ENCODE results near the gene KRTAP4-8.

The KRTAP4-8 gene

DNA sequence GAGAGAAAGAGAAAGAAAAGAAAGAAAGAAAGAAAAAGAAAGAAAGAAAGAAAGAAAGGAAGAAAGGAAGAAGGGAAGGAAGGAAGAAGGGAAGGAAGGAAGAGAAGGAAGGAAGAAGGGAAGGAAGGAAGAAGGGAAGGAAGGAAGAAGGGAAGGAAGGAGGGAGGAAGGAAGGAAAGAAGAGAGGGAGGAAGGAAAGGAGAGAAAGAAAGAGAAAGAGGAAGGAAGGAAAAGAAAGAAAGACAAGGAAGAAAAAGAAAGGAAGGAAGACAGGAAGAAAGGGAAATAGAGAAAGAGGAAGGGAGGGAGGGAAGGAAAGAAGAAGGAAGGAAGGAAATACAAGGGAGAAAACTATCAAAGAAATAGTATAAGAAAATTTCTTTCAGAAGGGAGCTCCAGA lies 21.2 kb downstream of the KRTAP4-8 start:
- no peak for DNase-seq
- Histone ChIP-seq H3K36me3 (no peaks in the 10 kb centered on the region), H3K4me1 (no peaks in the 10 kb centered on the region), H3K27me3 (no peaks in the 10 kb centered on the region), H3K4me3 (no peak overlapping the region), H3K9me3 (no peaks in the 10 kb centered on the region), H3K27ac (no peak overlapping the region)
- TF ChIP-seq, protein P1, sequence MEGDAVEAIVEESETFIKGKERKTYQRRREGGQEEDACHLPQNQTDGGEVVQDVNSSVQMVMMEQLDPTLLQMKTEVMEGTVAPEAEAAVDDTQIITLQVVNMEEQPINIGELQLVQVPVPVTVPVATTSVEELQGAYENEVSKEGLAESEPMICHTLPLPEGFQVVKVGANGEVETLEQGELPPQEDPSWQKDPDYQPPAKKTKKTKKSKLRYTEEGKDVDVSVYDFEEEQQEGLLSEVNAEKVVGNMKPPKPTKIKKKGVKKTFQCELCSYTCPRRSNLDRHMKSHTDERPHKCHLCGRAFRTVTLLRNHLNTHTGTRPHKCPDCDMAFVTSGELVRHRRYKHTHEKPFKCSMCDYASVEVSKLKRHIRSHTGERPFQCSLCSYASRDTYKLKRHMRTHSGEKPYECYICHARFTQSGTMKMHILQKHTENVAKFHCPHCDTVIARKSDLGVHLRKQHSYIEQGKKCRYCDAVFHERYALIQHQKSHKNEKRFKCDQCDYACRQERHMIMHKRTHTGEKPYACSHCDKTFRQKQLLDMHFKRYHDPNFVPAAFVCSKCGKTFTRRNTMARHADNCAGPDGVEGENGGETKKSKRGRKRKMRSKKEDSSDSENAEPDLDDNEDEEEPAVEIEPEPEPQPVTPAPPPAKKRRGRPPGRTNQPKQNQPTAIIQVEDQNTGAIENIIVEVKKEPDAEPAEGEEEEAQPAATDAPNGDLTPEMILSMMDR (IDR thresholded peaks at IDR 0.05) = no peak
- intact Hi-C loops (cut with DNase I; ENCODE audit: low total_unique reads) = no loop called here

DNA sequence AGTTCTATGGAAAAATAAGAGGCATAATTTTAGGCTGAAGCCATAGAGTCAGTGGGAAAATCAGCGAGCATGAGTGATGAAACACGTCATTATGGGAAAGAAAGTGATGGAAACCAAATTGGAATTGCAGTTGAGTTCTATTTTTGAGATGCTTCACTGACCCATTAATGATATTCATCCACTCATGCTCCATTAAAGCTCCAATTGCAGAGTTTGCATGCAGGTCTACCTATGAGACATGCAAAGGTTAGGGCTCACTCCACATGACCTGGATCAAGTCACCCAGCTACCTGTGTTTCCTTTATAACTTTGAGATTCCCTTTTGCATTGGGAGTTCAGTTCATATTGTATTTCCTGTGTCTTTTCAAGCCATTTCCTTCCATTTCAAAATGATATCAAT lies 24.3 kb downstream of the KRTAP4-8 start:
- intact Hi-C loops (cut with DNase I; ENCODE audit: low total_unique reads) = no loop called here
- Histone ChIP-seq H3K4me1 (no peaks in the 10 kb centered on the region), H3K9me3 (no peaks in the 10 kb centered on the region), H3K36me3 (no peaks in the 10 kb centered on the region), H3K4me3 (no peak overlapping the region), H3K27ac (no peak overlapping the region), H3K27me3 (no peaks in the 10 kb centered on the region)
- TF ChIP-seq, protein P1 (IDR thresholded peaks at IDR 0.05) = no peak
- no peak for DNase-seq

DNA sequence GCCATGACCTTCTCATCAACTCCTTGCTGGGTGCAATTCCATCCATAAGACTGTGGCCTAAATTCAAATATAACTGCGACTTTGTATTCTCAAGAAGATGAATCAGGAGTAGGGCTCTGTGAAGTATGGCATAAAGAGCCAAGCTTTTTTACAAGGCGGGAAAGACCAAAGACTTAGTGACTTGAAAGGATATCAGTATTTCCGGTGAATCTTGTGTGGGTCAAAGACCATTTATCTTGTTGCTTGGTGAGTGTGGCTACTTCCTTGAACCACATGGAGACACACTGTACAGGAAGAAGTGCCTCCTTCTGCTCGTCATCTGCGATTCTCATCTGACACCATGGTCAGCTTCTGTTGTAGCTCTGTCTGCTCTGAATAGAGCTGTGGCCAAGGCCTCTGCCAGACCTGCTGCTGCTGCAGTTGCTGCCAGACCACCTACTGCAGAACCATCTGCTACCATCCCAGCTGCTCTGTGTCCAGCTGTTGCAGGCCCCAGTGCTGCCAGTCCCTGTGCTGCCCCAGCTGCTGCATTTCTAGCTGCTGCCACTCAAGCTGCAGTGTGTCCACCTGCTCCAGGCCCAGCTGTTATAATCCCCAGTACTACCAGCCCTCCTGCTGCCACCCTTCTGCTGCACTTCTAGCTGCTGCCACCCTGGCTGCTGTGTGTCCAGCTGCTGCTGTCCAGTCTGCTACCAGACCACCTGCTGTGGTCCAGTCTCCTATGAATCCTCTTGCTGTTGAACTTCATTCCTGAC lies 26.2 kb downstream of the KRTAP4-8 start:
- Histone ChIP-seq H3K36me3 (no peaks in the 10 kb centered on the region), H3K27ac (no peak overlapping the region), H3K9me3 (no peaks in the 10 kb centered on the region), H3K27me3 (no peaks in the 10 kb centered on the region), H3K4me3 (no peak overlapping the region), H3K4me1 (no peaks in the 10 kb centered on the region)
- no peak for DNase-seq
- TF ChIP-seq, protein P1 (IDR thresholded peaks at IDR 0.05) = no peak
- intact Hi-C loops (cut with DNase I; ENCODE audit: low total_unique reads) = no loop called here

DNA sequence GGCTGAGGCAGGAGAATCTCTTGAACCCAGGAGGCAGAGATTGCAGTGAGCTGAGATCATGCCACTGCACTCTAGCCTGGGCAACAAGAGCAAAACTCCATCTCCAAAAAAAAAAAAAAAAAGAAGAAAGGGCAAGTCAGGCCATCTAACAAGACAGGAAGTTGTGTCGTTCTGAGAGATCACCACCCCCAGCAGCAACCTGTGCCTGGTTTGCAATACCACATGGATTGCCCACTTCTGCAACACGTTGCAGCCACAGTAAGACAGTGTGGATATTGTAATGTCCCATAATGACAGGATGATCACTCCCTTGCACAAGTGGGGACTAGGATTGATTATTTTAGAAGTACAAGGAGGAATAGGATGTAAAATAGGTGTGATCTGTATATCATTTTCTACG lies 28.9 kb downstream of the KRTAP4-8 start:
- no peaks in the 10 kb centered on the region for H3K36me3 ChIP-seq
- intact Hi-C loops (cut with DNase I; ENCODE audit: low total_unique reads) = no loop called here
- no peak overlapping the region for H3K27ac ChIP-seq
- no peak for DNase-seq
- H3K27me3 ChIP-seq = no peaks in the 10 kb centered on the region
- no peaks in the 10 kb centered on the region for H3K4me1 ChIP-seq
- TF ChIP-seq, protein P1 (IDR thresholded peaks at IDR 0.05) = no peak
- no peaks in the 10 kb centered on the region for H3K9me3 ChIP-seq
- H3K4me3 ChIP-seq = no peak overlapping the region

DNA sequence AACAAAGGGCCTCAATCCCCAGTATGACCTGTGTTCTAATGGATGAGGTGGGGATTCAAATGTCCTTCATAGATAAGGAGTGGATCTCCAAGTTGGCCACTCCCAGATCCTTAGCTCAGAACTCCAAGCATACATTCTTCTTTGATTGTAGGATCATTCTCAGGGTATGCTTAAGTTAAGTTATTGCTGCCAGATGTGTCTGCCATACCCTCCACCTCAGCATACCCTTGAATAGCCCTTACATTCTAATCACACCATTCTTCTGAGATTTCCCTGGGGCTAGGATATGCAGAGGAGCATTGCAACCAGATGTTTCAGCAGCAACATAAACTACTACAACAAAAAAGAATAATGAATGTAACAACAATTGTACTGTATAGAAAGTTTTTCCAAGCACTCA lies 30.7 kb downstream of the KRTAP4-8 start:
- peaks cover 0 to 12% (median 1%) of the 10 kb centered on the region in 4 donors for H3K4me1 ChIP-seq
- no peaks in the 10 kb centered on the region for H3K36me3 ChIP-seq
- H3K27me3 ChIP-seq = no peaks in the 10 kb centered on the region
- TF ChIP-seq, protein P1 (IDR thresholded peaks at IDR 0.05) = no peak
- no peaks in the 10 kb centered on the region for H3K9me3 ChIP-seq
- H3K4me3 ChIP-seq = no peak overlapping the region
- intact Hi-C loops (cut with DNase I; ENCODE audit: low total_unique reads) = no loop called here
- H3K27ac ChIP-seq = no peak overlapping the region
- no peak for DNase-seq

All from tibial artery (tissue), 4 donors.